ENCODE data around the gene TSPAN9. TPM values are rescaled to one million over a fixed set of nuclear protein-coding genes. Genes with fewer than 3 reads are reported as not detected.

TSPAN9 gene
- total RNA-seq, 4 donors from 2014 or later = 23.4 to 43.3 (median 29.4) TPM

GRCh38 chr12:3308609-3309008 is 231.4 kb downstream of the TSPAN9 start:
- ATAC-seq (ENCODE audit: low FRiP score) (no peak), DNase-seq (ENCODE audit: low spot score) (no peak)
- TF ChIP-seq CTCF (IDR thresholded peaks at IDR 0.05) = no peak

GRCh38 chr12:3309805-3310204 is 232.6 kb downstream of the TSPAN9 start:
- no peak for TF ChIP-seq CTCF (IDR thresholded peaks at IDR 0.05)
- DNase-seq (ENCODE audit: low spot score) (no peak), ATAC-seq (ENCODE audit: low FRiP score) (no peak)

GRCh38 chr12:3310271-3311026 is 233.3 kb downstream of the TSPAN9 start:
- ATAC-seq (ENCODE audit: low FRiP score) = no peak
- no peak for DNase-seq (ENCODE audit: low spot score)
- TF ChIP-seq CTCF (IDR thresholded peaks at IDR 0.05) = no peak

- ATAC-seq (ENCODE audit: low FRiP score) (no peak), DNase-seq (ENCODE audit: low spot score) (no peak)
Measured at GRCh38 chr12:3311027-3311402, 233.8 kb downstream of the TSPAN9 start.

GRCh38 chr12:3311491-3312103 is 234.4 kb downstream of the TSPAN9 start:
- TF ChIP-seq CTCF (IDR thresholded peaks at IDR 0.05) = no peak
- ATAC-seq (ENCODE audit: low FRiP score) = no peak

More at GRCh38 chr12:3311027-3311402, 233.8 kb downstream of the TSPAN9 start:
- no peak for TF ChIP-seq CTCF (IDR thresholded peaks at IDR 0.05)

GRCh38 chr12:3313066-3313465 is 235.9 kb downstream of the TSPAN9 start:
- no peak for TF ChIP-seq CTCF (IDR thresholded peaks at IDR 0.05)
- no peak for DNase-seq (ENCODE audit: low spot score)
- no peak for ATAC-seq (ENCODE audit: low FRiP score)

More at GRCh38 chr12:3311491-3312103, 234.4 kb downstream of the TSPAN9 start:
- DNase-seq (ENCODE audit: low spot score) = no peak

Measured in omental fat pad (tissue), 4 donors.